Panc1 (cell line): ENCODE data around the gene SLIT3. TPM values are rescaled to one million over a fixed set of nuclear protein-coding genes. Genes with fewer than 3 reads are reported as not detected.

Experiments
- ATAC-seq: fragments of 200-7000 bp; cut with Tn5 transposase; 2 replicates; pipeline ENCODE4 v1.9.1; 2020; ENCODE audit warnings: mild to moderate bottlenecking, moderate library complexity
- BruUV-seq: library from RNA; stranded (reverse); fragments of 400-500 nt; replicated peaks from 2 replicates; lab custom pipeline; 2021; lab: Mats Ljungman, UMichigan
- CTCF ChIA-PET: fragments of 300-600 bp; sonication (Branson Sonifier 250); formaldehyde crosslinking; loops from one replicate; lab custom pipeline; 2022; ENCODE audit warnings: antibody characterized with exemption; lab: Charles Lee
- POLR2A ChIA-PET: fragments of 300-600 bp; sonication (Branson Sonifier 250); formaldehyde crosslinking; loops from one replicate; lab custom pipeline; 2022; ENCODE audit warnings: antibody characterized with exemption; lab: Charles Lee
- DNase-seq: peaks from one replicate; pipeline ENCODE4 v3.0.0-alpha.2; 2010; ENCODE audit warnings: low read depth, low spot score
- H3K27ac ChIP-seq: 2 replicates; pipeline ENCODE4 v1.5.1; 2011; ENCODE audit warnings: mild to moderate bottlenecking, low read length, inconsistent platforms
- H3K27me3 ChIP-seq: fragments of 200-500 bp; sonication (Bioruptor generic); 2 replicates; pipeline ENCODE4 v1.6.0; 2014; ENCODE audit warnings: low read length, inconsistent platforms; ENCODE audit not compliant: control insufficient read depth, insufficient read depth
- H3K36me3 ChIP-seq: fragments of 200-500 bp; sonication (Bioruptor generic); 2 replicates; pipeline ENCODE4 v1.5.1; 2014; ENCODE audit warnings: inconsistent platforms, mild to moderate bottlenecking, low read length, moderate library complexity; ENCODE audit not compliant: control insufficient read depth, insufficient read depth
- H3K4me1 ChIP-seq: 2 replicates; pipeline ENCODE4 v1.5.1; 2011; ENCODE audit warnings: inconsistent platforms, mild to moderate bottlenecking, low read length, moderate library complexity; ENCODE audit not compliant: control insufficient read depth, insufficient read depth
- H3K4me3 ChIP-seq, 2 experiments: 2 replicates each; pipeline ENCODE4 v1.5.1; 2011 to 2012; ENCODE audit warnings: low read depth in 2 of 2, low read length in 2 of 2, mild to moderate bottlenecking in 2 of 2, inconsistent platforms in 1 of 2, moderate library complexity in 1 of 2
- H3K9me3 ChIP-seq: fragments of 200-500 bp; sonication (Bioruptor generic); 2 replicates; pipeline ENCODE4 v1.5.1; 2014; ENCODE audit warnings: low read depth, mild to moderate bottlenecking, inconsistent platforms, low read length, moderate library complexity; ENCODE audit not compliant: control insufficient read depth, insufficient read depth
- CTCF ChIP-seq: fragments of 450-650 bp; IDR thresholded peaks from 2 replicates; pipeline ENCODE4 v1.5.1; 2017; ENCODE audit warnings: mild to moderate bottlenecking
- POLR2AphosphoS5 ChIP-seq: IDR thresholded peaks from 2 replicates; pipeline ENCODE4 v1.6.1; 2012; ENCODE audit warnings: mild to moderate bottlenecking, low read depth, low read length, moderate library complexity
- REST ChIP-seq, 2 experiments: IDR thresholded peaks; 2 replicates each; pipeline ENCODE4 v1.6.1; 2011 to 2012; ENCODE audit warnings: low read depth in 2 of 2, control low read depth in 1 of 2, low read length in 1 of 2, mild to moderate bottlenecking in 1 of 2, moderate library complexity in 1 of 2; ENCODE audit not compliant: insufficient read depth in 1 of 2
- SIN3A ChIP-seq: IDR thresholded peaks from 2 replicates; pipeline ENCODE4 v1.6.1; 2012; ENCODE audit warnings: low read depth, mild to moderate bottlenecking, low read length, moderate library complexity, borderline replicate concordance; ENCODE audit not compliant: insufficient read depth
- TCF7L2 ChIP-seq: IDR thresholded peaks from 2 replicates; pipeline ENCODE4 v1.6.1; 2011; ENCODE audit warnings: mild to moderate bottlenecking, low read depth, low read length, inconsistent platforms
- in situ Hi-C: cut with HindIII; loops from 2 replicates; pipeline ENCODE4 v1.10.0; 2016; ENCODE audit warnings: low sequenced_read_pairs, low pct_unique_long_range_greater_than_20kb
- intact Hi-C: fragments of 100-400 bp; cut with micrococcal nuclease; formaldehyde crosslinking; loops from one replicate; pipeline ENCODE4 v1.10.0; 2022; ENCODE audit not compliant: unreplicated experiment
- total RNA-seq: library from RNA; stranded (reverse); gene quantifications from one replicate; pipeline ENCODE4 v1.2.1, GENCODE V29; 2021; ENCODE audit not compliant: unreplicated experiment

SLIT3 gene
- total RNA-seq, 1 experiment from 2014 or later: 26.4 TPM

- no peaks in the 10 kb centered on the region for H3K27me3 ChIP-seq
- ATAC-seq (no peak), DNase-seq (no peak)
- H3K9me3 ChIP-seq: no peaks in the 10 kb centered on the region
- BruUV-seq: no TSS peak
- TF ChIP-seq REST (IDR thresholded peaks at IDR 0.05; ENCODE audit: insufficient read depth in 1 of 2, low read depth in 2 of 2, low read length in 1 of 2): no peak
- TF ChIP-seq POLR2AphosphoS5: no peak
- no peak for TF ChIP-seq TCF7L2
- TF ChIP-seq SIN3A: no peak
- no peak for TF ChIP-seq CTCF
- no peak overlapping the region for H3K4me3 ChIP-seq
- intact Hi-C loops: no loop called here
- peaks cover 1% of the 10 kb centered on the region for H3K4me1 ChIP-seq
- H3K36me3 ChIP-seq: no peaks in the 10 kb centered on the region
- POLR2A ChIA-PET: no interaction called here
- no peak overlapping the region for H3K27ac ChIP-seq
- CTCF ChIA-PET: no interaction called here
- in situ Hi-C loops: no loop called here
Measured at GRCh38 chr5:168984135-168984675, 316.7 kb downstream of the SLIT3 start.

- DNase-seq (no peak), ATAC-seq (no peak)
- intact Hi-C loops: no loop called here
- no peak for TF ChIP-seq SIN3A
- TF ChIP-seq CTCF: no peak
- no peak for TF ChIP-seq REST (IDR thresholded peaks at IDR 0.05; ENCODE audit: insufficient read depth in 1 of 2, low read depth in 2 of 2, low read length in 1 of 2)
- no peak for TF ChIP-seq POLR2AphosphoS5
- no peak for TF ChIP-seq TCF7L2
- Histone ChIP-seq H3K27ac (no peak overlapping the region), H3K4me1 (no peaks in the 10 kb centered on the region), H3K9me3 (no peaks in the 10 kb centered on the region), H3K27me3 (no peaks in the 10 kb centered on the region), H3K36me3 (no peaks in the 10 kb centered on the region), H3K4me3 (no peak overlapping the region)
- in situ Hi-C loops: no loop called here
- no TSS peak for BruUV-seq
- POLR2A ChIA-PET: no interaction called here
- CTCF ChIA-PET: no interaction called here
Measured at GRCh38 chr5:168979135-168979534, 321.8 kb downstream of the SLIT3 start.
